GM18870 (cell line): ENCODE data around the gene ZNF213.
"Not testable (repeated sequence)": the region's sequence is repeated elsewhere in the genome, so short reads cannot be mapped to it uniquely, and the experiment has no call there.

Source experiments
- ATAC-seq: cut with Tn5 transposase; IDR thresholded peaks from one replicate; pipeline ENCODE4 v1.9.1; 2021; ENCODE audit warnings: moderate library complexity; ENCODE audit not compliant: unreplicated experiment

Gene ZNF213

DNA sequence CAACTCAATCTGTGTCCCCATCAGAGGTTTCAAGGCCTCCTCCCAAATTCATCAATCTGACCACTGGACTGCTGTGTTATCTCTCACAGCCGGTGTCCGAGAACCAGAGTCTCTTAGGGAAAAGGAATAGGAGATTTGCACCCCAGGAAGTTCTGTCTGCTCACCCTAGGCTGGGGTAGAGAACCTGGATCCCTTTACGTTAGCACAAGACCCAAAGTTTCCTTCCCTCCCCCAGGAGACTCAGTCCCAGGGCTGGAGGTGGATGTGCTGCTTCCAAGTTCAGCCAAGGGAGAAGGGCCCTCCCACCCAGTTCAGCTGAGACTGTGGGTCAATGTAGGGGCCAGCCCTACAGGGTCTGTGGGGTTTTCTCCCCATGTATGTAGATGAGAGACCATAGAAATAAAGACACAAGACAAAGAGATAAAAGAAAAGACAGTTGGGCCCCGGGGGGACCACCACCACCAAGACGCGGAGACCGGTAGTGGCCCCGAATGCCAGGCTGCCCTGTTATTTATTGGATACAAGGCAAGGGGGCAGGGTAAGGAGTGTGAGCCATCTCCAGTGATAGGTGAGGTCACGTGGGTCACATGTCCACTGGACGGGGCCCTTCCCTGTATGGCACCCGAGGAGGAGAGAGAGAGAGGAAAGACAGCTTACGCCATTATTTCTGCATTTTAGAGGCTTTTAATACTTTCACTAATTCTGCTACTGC lies 30.4 kb downstream of the ZNF213 start:
- ATAC-seq, result no peak

DNA sequence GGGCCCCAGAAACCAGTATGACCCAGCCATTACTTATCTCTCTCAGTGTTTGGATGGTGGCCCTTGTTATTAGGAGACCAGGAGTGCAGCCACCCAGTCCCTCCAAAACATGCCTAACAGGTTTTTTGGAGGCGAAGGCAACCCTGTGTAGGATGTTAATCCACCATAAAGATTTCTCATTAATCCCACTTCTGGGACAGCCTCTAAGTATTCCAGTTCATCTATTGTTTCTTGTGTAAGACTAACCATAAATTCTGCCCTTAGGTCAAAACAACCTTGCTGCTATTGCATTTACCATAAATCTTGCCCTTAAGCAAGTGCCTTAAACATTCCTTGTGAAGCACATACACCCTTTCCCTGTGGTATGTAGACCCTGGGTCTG lies 31.7 kb downstream of the ZNF213 start:
- no peak for ATAC-seq

DNA sequence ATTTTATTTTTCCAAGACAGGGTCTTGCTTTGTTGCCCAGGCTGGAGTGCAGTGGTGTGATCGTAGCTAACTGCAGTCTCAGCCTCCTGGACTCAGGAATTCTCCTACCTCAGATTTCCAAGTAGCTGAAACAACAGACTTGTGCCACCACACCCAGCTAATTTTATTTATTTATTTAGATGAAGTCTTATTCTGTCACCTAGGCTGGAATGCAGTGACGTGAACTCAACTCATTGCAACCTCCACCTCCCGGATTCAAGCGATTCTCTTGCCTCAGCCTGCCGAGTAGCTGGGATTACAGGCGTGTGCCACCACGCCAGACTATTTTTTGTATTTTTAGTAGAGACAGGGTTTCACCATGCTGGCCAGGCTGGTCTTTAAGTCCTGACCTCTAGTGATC lies 33.9 kb downstream of the ZNF213 start:
- ATAC-seq, result not testable (repeated sequence)

DNA sequence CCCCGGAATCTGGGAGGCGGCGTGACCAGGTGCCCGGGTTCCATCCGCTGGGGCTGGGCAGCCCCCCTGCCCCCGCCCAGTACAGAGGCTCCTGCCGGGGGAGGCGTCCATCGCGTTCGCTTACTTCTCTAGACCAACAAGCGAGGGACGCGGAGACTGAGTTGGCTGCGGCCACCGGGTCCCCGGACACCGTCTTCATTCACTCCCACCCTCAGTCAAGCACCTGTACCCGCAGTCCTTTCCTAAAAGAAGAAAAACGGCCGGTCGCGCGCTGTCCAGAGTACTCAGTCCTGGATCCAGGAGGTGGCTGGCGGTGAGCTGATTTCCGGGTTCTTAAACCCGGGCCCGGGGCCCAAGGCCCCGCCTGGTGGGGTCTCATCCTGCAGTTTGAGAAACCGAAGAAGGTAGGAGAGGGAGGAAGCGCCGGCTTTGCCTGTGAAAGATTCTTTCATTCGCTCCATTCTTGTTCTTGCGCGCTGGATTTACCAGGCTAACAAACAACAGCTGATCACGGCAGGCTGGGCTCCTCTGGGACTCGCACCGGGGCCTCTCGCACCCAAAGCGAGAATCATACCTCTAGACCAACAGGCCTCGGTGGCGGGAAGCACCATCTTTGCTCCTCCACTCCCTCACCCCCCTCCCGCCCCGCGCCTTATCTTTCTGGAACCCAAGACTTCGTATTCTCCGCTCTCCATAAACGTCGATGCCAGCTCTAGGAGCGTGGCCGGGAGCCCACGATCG lies 35.8 kb downstream of the ZNF213 start:
- no peak for ATAC-seq

DNA sequence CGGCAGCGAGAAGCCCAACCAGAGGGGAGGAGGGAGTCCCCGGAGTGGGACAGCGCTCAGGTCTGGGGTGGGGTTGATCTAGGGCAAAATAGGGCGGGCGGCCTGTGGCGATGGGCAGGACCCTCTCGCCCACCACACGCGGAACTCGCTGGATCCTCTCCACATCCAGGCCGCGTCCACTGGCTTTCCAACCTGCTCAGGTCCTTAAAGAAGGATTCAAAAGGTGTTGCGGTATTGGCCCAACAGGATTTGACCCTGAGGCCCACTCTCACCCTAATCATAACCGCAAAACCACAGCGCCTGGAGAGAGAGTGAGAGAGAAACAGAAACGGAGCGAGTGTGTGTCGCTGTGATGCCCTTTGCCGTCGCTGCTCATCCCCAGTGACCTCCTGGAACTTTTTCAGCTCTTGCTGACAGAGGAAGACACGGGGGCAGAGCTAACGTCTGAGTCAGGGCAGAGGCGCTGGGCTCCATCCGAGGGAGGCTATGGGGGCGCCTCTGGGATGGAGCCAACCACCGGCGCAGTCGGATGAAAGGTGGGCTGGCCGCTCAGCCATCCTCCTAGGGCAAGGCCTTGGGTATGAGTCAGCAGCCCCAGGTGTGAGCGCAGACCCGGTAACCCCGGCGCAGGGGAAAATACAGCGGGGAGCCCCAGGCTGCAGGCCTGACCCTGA lies 36.5 kb downstream of the ZNF213 start:
- ATAC-seq, result no peak

DNA sequence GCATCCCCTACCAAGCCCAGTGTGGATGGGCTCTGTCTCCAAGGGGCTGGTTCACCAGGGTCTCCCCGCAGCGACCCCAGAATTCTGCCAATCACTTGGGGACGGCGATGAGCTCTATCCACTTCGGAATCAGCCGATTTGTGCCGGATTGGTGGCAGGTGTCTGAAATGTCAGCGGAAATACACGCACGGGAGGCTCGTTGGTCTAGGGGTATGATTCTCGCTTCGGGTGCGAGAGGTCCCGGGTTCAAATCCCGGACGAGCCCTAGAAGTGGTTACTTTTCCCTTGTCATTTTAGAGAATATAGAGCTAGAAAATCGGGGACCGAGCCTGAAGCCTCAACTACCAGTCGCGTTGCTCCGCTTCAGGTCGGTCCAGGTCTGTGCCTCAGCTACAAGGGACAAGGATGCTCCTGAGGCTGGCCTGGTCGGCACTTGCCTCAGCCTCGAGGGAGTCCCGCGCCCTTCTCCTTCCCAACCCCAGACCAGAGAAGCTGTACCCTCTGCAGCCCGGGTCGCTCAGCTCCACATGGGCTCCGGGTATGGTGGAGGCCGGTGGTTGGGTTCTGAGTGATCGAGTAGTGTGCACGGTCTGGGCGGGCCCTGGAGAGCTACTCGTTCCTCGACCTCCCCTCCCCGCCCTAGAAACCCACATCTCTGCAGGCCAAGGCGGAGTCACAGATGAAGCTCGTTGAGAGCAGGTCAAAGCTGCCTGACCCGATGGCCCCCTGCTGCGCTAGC lies 37.2 kb downstream of the ZNF213 start:
- no peak for ATAC-seq

DNA sequence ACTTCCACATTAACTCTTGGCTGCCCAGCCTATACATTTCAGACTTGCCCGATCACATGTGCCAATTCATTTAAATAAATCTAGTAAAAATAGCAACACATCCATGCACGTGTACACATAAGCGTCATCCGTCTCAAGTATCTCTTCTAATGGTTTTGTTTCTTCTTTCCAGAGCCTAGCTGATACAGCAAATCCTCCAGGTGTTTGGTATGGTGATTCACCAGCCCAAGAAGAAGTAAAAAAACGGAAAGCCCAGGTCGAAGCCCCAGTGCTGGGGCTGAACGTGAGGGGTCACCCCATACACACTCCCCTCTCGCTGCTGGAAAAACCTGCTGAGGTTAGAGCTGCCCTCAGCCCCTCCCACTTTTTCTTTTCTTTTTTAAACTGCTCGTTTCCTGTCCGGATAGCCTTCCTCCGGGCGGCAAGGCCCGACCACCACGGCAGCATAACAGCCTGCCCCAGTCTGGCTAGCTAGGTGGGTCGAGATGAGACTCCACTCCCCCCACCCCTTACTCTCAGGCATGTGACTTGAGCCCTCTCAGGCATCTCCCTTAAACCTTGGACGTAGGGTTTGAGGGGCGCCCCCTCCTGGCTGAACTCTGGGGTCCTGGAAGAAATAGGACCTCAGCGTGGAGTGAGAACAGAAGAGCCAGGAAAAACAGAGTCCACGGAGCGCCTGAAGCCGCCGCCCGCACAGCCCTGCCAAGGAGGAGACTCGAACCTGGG lies 39.2 kb downstream of the ZNF213 start:
- no peak for ATAC-seq

DNA sequence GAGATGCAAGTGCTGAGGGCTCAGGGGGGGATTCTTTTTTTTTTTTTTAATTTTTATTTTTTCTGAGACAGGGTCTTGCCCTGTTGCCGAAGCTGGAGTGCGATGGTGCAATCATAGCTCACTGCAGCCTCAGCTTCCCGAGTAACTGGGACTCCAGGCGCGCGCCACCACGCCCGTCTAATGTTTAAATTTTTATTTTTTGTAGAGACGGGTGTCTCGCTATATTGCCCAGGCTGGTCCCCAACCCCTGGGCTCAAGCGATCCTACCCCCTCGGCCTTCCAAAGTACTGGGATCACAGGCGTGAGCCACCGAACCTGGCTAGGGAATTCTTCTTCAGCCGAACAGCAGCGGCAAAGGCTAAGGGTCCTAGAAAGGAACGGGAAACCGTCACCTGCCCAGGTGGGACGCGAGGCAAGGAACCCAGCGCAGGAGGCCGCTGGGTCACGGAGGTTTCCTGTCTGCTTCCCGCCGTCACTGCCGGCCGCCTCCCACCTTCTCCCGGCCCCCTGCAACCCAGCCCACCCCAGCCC lies 39.9 kb downstream of the ZNF213 start:
- ATAC-seq, result no peak

DNA sequence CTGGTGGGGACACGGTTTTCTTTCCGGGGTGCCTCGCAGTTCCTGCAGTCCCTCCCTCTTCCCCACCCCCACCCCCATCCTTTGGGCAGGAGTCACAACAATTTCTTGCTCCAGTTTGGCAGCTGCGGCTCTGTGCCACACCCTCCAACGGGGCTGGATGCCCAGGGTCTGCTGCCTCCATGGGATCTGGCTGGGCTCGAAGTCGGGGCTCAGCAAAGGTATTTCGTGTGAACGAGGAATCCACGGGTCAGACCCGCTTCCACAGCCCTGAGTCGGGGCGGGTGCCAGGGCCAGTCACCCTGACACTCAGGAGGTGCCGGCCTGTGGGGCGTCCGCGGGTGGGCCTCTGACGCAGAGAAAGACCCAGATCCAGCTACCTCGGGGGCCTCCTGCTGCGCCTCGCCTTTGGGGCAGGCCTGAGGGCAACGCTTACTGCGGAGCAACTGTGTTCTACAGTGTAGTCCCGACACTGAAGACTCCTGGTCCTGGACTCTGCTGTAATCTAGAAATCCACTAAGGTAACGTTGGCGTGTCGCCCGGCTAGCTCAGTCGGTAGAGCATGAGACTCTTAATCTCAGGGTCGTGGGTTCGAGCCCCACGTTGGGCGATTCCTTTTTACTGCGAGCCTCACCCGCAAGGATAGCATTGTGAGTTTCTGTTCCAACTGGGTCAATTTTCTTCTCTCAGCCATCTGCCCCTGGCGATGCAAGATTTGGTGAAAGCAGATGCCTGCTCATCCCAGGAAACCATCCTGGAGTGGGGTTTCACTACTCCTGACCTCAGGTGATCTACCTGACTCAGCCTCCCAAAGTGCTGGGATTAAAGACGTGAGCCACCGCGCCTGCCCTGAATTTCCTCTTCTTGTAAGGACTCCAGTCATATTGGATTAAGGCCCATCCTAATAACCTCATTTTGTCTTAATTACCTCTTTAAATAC lies 40.6 kb downstream of the ZNF213 start:
- no peak for ATAC-seq

DNA sequence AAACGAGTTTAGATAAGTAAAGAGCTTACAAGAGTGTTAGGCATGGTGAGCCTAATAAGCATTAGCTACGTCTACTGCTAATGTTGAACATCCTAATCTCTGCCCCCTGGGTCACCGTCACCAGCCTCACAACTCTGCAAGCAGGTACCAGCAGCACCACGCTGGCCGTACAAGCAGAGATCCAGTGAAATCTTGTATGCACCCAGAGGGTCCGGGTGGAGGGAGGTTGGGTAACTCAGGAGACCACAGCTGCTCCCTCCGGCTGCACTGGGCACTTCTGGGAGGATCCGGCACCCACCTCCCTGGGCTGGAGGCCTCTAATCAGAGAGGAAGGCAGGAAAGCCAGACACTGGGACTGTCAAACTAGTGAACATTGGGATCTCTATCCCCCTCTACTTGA lies 44.8 kb downstream of the ZNF213 start:
- no peak for ATAC-seq

DNA sequence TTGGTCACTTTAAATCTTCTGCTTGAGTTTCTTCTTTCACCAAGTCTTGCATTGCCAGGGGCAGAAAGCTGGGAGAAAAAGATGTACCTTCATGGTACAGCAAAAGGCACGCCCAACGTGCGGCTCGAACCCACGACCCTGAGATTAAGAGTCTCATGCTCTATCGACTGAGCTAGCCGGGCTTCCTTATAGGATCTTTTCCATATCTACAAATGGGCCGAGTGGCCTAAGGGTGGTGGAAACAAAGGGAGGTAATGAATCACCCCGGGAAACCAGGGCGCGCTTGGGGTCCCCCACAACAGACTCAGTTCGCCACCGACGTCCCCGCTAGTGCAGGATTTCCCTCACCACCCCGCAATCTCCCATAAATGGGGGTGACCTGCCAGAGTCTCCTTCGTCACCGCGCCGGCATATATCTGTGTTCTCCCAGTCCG lies 45.6 kb downstream of the ZNF213 start:
- ATAC-seq, result no peak

DNA sequence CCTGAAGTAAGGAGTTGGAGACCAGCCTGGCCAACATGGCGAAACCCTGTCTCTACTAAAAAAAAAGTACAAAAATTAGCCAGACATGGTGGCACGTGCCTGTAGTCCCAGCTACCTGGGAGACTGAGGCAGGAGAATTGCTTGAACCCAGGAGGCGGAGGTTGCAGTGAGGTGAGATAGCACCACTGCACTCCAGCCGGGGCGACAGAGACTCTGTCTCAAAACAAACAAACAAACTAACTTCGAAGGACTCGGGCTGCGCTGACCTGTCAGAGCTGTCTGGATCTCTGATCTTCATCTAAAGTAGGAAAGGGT lies 47.4 kb downstream of the ZNF213 start:
- not testable (repeated sequence) for ATAC-seq

DNA sequence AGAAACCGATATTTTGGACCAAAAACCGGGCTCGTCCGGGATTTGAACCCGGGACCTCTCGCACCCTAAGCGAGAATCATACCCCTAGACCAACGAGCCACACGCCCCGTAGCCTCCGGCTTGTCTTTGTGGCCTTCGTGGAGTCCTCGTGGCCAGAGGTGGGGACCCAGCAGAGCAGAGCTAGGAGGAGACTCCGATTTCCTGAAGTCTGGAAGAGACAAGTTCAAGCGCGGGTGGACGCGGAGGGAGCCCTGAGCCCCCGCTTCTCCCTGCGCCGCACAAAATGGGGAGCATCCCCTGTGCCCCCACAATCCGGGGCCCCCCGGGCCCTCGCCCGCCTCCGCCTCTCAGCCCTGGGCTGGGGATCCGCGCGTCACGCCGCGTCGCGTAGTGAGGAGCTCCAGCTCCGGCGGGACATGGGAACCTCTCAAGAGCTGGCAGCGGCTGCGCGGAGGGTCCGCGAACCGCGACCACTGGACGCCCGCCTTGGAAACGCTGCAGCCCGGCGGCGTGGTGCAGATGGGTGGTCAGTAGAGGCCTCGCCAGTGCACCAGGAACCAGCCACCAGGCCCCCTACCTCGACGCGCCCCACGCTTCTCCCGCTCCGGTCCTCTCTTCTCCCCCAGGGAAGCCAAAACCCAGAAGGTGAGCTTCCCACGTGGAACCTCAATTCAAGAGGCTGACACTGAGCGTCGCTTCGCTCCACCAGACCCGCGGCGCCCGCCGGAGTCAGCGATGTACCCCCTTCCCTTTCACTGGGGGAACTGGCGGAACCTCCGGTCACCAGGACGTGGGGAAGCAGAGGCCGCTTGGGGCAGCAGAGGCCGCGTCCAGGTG lies 48.0 kb downstream of the ZNF213 start:
- ATAC-seq, result no peak

DNA sequence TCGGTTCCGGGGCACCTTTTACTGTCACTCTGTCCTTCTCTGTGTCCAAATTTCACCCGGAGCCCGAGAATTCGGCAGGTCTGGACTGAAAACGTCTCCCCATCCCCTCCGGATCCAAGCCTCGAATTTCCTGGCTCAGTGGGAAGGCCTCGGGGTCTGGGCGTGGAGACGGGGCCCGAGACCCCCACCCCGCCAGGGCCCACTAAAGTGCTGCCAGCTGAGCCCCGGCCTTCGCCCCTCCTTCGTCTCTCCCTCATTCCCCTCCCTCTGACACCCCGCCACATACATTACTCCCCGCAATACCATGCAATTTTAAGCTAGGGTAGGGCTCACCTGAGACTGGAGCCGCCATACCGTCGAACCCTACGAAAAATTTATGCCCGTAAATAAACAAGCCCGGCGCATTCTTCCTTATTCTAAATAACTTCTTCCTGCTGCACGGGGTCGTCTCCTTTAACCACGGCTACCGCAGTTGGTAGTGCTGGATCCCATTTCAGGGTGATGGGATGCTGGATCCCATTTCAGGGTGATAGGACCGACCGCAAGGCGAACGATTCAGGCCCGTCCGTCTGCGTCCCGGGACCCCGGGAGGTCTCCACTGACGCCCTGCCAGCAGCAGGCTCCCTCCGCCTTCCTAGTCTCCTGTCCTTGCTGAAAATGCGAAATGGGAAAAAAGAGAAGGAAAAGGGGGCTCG lies 48.8 kb downstream of the ZNF213 start:
- no peak for ATAC-seq

DNA sequence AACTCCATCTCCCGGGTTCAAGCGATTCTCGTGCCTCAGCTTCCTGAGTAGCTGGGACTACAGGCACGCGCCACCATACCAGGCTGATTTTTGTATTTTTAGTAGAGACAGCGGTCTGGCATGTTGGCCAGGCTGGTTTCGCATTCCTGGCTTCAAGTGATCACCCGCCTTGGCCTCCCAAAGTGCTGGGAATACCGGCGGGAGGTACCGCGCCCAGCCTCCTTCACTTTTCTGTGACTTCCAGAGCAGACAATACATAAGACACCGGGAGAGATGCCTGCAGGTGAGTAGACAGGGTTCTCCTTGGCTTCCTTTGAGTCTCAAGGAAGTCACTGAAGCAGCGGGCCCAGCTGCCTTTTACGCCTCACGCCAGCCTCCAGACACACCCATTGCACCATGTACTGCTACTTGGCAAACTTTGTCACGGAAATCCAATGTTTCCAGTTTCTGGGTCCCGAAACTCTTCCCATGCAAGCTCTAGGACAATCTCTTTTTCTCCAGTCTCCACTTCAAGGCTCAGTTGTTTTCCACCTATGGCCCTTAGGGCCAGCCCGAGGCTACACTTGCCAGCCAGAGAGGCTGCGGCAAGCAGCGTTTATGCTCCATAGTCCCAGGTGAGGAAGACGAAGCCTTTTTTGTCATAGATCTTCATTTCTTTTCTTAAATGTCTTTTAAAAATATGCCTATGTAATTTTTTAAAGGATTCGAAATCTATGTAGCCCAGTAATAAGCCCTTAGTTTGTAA lies 52.3 kb downstream of the ZNF213 start:
- no peak for ATAC-seq

DNA sequence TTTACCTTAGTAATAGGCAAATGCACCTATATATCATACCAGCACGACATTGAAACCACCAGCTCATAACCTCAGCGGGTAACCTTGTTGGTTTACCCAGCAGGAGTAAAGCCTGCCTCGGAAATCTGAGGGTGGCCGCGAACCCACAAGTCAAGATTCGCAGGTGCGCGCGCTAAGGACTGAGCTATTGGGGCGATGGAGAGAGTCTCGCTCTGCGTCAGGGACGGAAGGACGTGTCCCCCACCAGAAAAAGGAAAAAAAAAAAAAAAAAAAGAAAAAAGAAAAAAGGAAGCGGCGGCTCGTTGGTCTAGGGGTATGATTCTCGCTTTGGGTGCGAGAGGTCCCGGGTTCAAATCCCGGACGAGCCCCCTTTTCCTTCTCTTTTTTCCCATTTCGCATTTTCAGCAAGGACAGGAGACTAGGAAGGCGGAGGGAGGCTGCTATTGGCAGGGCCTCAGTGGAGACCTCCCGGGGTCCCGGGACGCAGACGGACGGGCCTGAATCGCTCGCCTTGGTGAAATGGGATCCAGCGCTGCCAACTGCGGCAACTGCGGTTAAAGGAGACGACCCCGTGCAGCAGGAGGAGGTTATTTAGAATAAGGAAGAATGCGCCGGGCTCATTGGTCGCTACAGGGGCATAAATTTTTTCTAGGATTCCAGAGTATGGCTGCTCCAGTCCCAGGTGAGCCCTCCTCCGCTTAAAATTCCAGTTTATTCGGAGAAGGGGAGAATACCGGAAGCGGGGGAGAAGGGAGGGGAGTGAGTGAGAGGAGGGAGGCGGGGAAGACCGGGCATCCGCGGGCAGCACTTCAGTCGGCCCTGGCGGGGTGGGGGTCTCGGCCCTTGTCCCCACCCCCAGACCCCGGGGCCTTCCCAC lies 53.2 kb downstream of the ZNF213 start, which contains the start of gene OR1F1:
OR1F1 (plus strand) TSS at position 407 of the 877 bp plus-strand sequence.
- no peak for ATAC-seq

DNA sequence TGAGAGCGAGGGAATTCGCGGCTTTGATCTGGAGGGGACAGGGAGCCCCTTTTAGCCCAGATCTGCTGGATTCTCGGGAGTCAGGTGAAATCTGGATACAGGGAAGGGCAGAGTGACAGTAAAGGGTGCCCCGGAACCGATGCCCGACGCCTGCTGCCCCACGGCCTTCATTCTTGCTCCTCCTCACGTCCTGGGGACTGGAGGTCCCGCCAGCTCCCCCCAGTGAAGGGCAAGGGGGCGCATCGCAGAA lies 53.8 kb downstream of the ZNF213 start:
- no peak for ATAC-seq
